GM12878 (cell line): ENCODE data around the gene PGRMC2. TPM values are rescaled to one million over a fixed set of nuclear protein-coding genes. Genes with fewer than 3 reads are reported as not detected.

Experiments used
- ATAC-seq: fragments of 200-7000 bp; cut with Tn5 transposase; 3 replicates; pipeline ENCODE4 v1.9.1; 2020; ENCODE audit warnings: mild to moderate bottlenecking, moderate library complexity
- BruUV-seq: library from RNA; stranded (reverse); fragments of 400-500 nt; replicated peaks from 2 replicates; lab custom pipeline; 2021; lab: Mats Ljungman, UMichigan
- CTCF ChIA-PET: fragments of 300-600 bp; sonication (Branson Sonifier 250); formaldehyde crosslinking; extraction: SDS; loops from one replicate; lab custom pipeline; 2021; ENCODE audit warnings: inconsistent platforms; lab: Yijun Ruan, JAX
- POLR2A ChIA-PET: fragments of 350-600 bp; formaldehyde crosslinking; extraction: SDS; loops from one replicate; lab custom pipeline; 2021; ENCODE audit warnings: inconsistent platforms; lab: Charles Lee
- RAD21 ChIA-PET: fragments of 300-600 bp; sonication (Branson Sonifier 250); formaldehyde crosslinking; loops from one replicate; lab custom pipeline; 2023; ENCODE audit warnings: antibody characterized with exemption; ENCODE audit not compliant: unreplicated experiment; lab: Charles Lee
- SMC1A ChIA-PET: fragments of 300-600 bp; sonication (Branson Sonifier 250); formaldehyde crosslinking; loops from one replicate; lab custom pipeline; 2023; ENCODE audit not compliant: unreplicated experiment, uncharacterized antibody; lab: Charles Lee
- DNase-seq: peaks from one replicate; pipeline ENCODE4 v3.0.0-alpha.2; 2011; ENCODE audit warnings: low read depth, low spot score
- FAIRE-seq: peaks from 3 replicates; lab custom pipeline; 2011; peaks lifted over from hg19 to GRCh38; lab: Jason Lieb, UNC
- H2AFZ ChIP-seq: 2 replicates; pipeline ENCODE4 v1.6.0; 2011; ENCODE audit warnings: low read depth, low read length, control low read depth; ENCODE audit not compliant: control insufficient read depth
- H3K27ac ChIP-seq: 2 replicates; pipeline ENCODE4 v1.5.1; 2011; ENCODE audit warnings: control low read depth; ENCODE audit not compliant: control insufficient read depth, insufficient read depth
- H3K27me3 ChIP-seq, 2 experiments: replicated peaks in 1 of 2; 2 replicates each; pipeline versions ENCODE4 v1.6.0 to v1.6.1; 2011; ENCODE audit warnings: low read length in 1 of 2; ENCODE audit not compliant: control insufficient read depth in 2 of 2, insufficient read depth in 2 of 2
- H3K36me3 ChIP-seq, 2 experiments: 2 replicates each; pipeline ENCODE4 v1.5.1; 2011; ENCODE audit warnings: low read length in 1 of 2; ENCODE audit not compliant: control insufficient read depth in 2 of 2, insufficient read depth in 2 of 2
- H3K4me1 ChIP-seq: 2 replicates; pipeline ENCODE4 v1.6.1; 2011; ENCODE audit warnings: mild to moderate bottlenecking, low read length, moderate library complexity, mixed read lengths; ENCODE audit not compliant: control insufficient read depth, insufficient read depth
- H3K4me2 ChIP-seq: 2 replicates; pipeline ENCODE4 v1.6.0; 2011; ENCODE audit warnings: control low read depth; ENCODE audit not compliant: control insufficient read depth, insufficient read depth
- H3K4me3 ChIP-seq: fragments of 200-600 bp; sonication (generic); 2 replicates; pipeline ENCODE4 v1.5.1; 2016
- H3K79me2 ChIP-seq: 2 replicates; pipeline ENCODE4 v1.6.0; 2011; ENCODE audit warnings: low read length; ENCODE audit not compliant: control insufficient read depth, insufficient read depth
- H3K9ac ChIP-seq: 2 replicates; pipeline ENCODE4 v1.8.0; 2011; ENCODE audit warnings: low read length, control low read depth, mixed read lengths; ENCODE audit not compliant: control insufficient read depth, insufficient read depth
- H3K9me3 ChIP-seq: replicated peaks from 3 replicates; pipeline ENCODE4 v1.5.1; 2011; ENCODE audit warnings: mild to moderate bottlenecking, low read length; ENCODE audit not compliant: control insufficient read depth, insufficient read depth
- H4K20me1 ChIP-seq: 2 replicates; pipeline ENCODE4 v1.6.0; 2011; ENCODE audit not compliant: control insufficient read depth, insufficient read depth
- CUX1 ChIP-seq: IDR thresholded peaks from 2 replicates; pipeline ENCODE4 v1.6.1; 2012; ENCODE audit warnings: improper control_type of control experiment, low read depth, low read length; ENCODE audit not compliant: insufficient replicate concordance
- MTA2 ChIP-seq: fragments of 450-650 bp; IDR thresholded peaks from 2 replicates; pipeline ENCODE4 v1.6.1; 2016; ENCODE audit warnings: low read depth, mild to moderate bottlenecking, moderate library complexity
- MYC ChIP-seq: IDR thresholded peaks from 2 replicates; pipeline ENCODE4 v1.6.1; 2011; ENCODE audit warnings: mild to moderate bottlenecking, low read length, moderate library complexity, inconsistent platforms; ENCODE audit not compliant: insufficient read depth, insufficient replicate concordance, insufficient read length, severe bottlenecking
- NR2C2 ChIP-seq: IDR thresholded peaks from 2 replicates; pipeline ENCODE4 v1.6.1; 2011; ENCODE audit warnings: borderline replicate concordance, low read depth; ENCODE audit not compliant: control insufficient read depth, insufficient read length
- RAD21 ChIP-seq: IDR thresholded peaks from 2 replicates; pipeline ENCODE4 v1.6.1; 2011; ENCODE audit warnings: mild to moderate bottlenecking, low read depth, low read length, moderate library complexity; ENCODE audit not compliant: insufficient read depth
- SMC3 ChIP-seq: IDR thresholded peaks from 2 replicates; pipeline ENCODE4 v1.6.1; 2011; ENCODE audit warnings: low read length, improper control_type of control experiment, borderline replicate concordance
- SRF ChIP-seq, 2 experiments: IDR thresholded peaks; 2 replicates each; pipeline ENCODE4 v1.6.1; 2011; ENCODE audit warnings: low read depth in 2 of 2, low read length in 2 of 2, mild to moderate bottlenecking in 1 of 2, moderate library complexity in 1 of 2
- ZBTB33 ChIP-seq: fragments of 450-650 bp; IDR thresholded peaks from 2 replicates; pipeline ENCODE4 v1.6.1; 2017; ENCODE audit warnings: mild to moderate bottlenecking
- ZSCAN29 ChIP-seq: fragments of 450-650 bp; IDR thresholded peaks from 2 replicates; pipeline ENCODE4 v1.6.1; 2017; ENCODE audit warnings: mild to moderate bottlenecking, moderate library complexity
- WGBS: methylation state at CpG from one replicate; pipeline ENCODE4 v1.1.6; 2016; ENCODE audit warnings: low lambda C conversion rate; ENCODE audit not compliant: insufficient replicate concordance, insufficient coverage; ENCODE audit errors: missing lambda C conversion rate; 5-methylcytosine and 5-hydroxymethylcytosine counted together
- in situ Hi-C: fragments of 300-500 bp; cut with MboI; formaldehyde crosslinking; loops from 9 replicates; pipeline ENCODE4 v1.14.3; 2018; ENCODE audit warnings: mixed read lengths
- intact Hi-C: fragments of 100-400 bp; cut with micrococcal nuclease; formaldehyde crosslinking; loops from one replicate; pipeline ENCODE4 v1.14.2; 2022; ENCODE audit not compliant: unreplicated experiment
- polyA plus RNA-seq, 11 experiments: library from polyadenylated mRNA; depleted of rRNA in 4 of 11; unstranded in 6 of 11; stranded (reverse) in 5 of 11; fragments of >200 nt; fragmentation: Nextera tagmentation in 4 of 11; fragmentation: Illumina TruSeq in 1 of 11; extraction: Ambion mirVana in 4 of 11; extraction: Trizol in 1 of 11; gene quantifications; 1 replicate in 1 of 11; 2 replicates in 10 of 11; pipeline versions ENCODE4 v1.2.1 to v1.2.3, GENCODE V29; 2011 to 2016; ENCODE audit warnings: inconsistent platforms in 2 of 11, missing spikeins in 2 of 11, low read depth in 1 of 11
- total RNA-seq, 4 experiments: library from RNA; depleted of rRNA in 3 of 4; stranded (reverse); fragments of >200 nt in 3 of 4; fragmentation: Illumina TruSeq in 1 of 4; extraction: Trizol in 1 of 4; gene quantifications; 2 replicates each; pipeline versions ENCODE4 v1.2.1 to v1.2.3, GENCODE V29; 2013 to 2021
- TF ChIP-seq, protein P1 (sequence below), 3 experiments: IDR thresholded peaks in 2 of 3; conservative IDR thresholded peaks in 1 of 3; 2 replicates each; pipeline ENCODE4 v1.5.1; 2011; ENCODE audit warnings: low read depth in 3 of 3, low read length in 3 of 3, mild to moderate bottlenecking in 3 of 3, control low read depth in 2 of 3, moderate library complexity in 2 of 3, inconsistent platforms in 1 of 3, mixed read lengths in 1 of 3; ENCODE audit not compliant: control insufficient read depth in 2 of 3, insufficient read depth in 1 of 3; ENCODE audit errors: extremely low read depth in 1 of 3

The PGRMC2 gene
- total and polyA plus RNA-seq, 10 of the 15 experiments (the other 5 are each of a cell fraction or from before 2014, with no cell fraction given), result 6.3 to 38.4 (median 12.0) TPM

GRCh38 chr4:128221586-128221985 is 66.0 kb downstream of the PGRMC2 start (continued):
- TF ChIP-seq CUX1, result no peak

DNA sequence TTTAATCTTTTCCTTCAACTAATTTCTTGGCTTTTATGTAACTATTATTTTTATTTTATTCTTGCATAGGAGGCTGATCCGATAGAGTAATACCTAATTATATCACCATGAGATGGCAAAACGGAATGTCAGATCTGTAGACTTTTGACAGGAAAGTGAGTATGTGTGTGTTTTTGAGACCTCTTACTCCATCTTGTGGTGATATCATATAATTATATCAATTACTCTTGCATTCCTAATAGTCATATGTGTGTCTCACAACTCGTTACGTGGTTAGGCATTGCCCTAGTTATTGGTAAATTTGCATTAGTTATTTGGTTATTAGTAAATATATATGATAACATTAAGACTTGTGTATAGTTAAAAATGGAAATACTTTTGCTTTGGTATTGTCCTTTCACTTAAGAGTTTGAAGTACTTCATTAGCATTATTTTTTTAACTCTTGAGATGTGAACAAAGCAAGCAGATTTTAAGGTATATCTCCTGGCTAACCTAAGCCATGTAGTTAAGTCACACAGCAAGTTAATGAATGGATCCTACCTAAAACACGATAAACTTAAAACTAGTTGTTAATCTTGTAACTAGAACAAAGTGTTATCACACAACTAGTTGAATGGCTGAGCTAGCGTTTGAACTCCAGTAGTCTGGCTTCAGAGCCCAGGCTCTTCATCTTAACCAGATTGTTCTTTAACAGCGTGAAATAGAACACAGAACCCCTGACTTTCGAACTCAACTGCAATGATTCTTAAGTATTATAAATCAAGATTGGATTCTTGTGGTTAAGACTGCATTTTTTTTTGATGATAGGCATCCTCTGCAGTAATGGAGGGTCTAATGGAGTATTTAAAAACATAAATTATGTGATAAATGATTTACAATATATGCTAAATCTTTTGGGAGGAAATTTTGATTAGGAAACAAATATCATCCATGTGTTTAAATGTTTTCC is 67.1 kb downstream of the PGRMC2 start:
- no TSS peak for BruUV-seq
- Histone ChIP-seq H3K27ac (no peak overlapping the region), H3K4me3 (no peak overlapping the region), H4K20me1 (no peaks in the 10 kb centered on the region), H3K36me3 (no peaks in the 10 kb centered on the region), H3K27me3 (no peaks in the 10 kb centered on the region), H3K9me3 (no peaks in the 10 kb centered on the region), H3K79me2 (no peaks in the 10 kb centered on the region), H3K4me2 (no peak overlapping the region), H3K9ac (no peak overlapping the region), H3K4me1 (no peaks in the 10 kb centered on the region), H2AFZ (no peak overlapping the region)
- intact Hi-C loops (no loop called here), in situ Hi-C loops (no loop called here)
- RAD21 ChIA-PET, result interaction anchor here (0.7 kb wide), 1 partner anchor 29 kb away, joined by 3 read pairs; no protein-coding TSS in a partner anchor
- FAIRE-seq (peak; percentile 84), DNase-seq (no peak), ATAC-seq (peak; percentile 72)
- POLR2A ChIA-PET, result no interaction called here
- WGBS, result 45% methylated on average over 8 of the region's 8 CpGs
- CTCF ChIA-PET, result interaction anchor here (0.6 to 1.3 kb wide), 6 partner anchors 9 to 254 kb away, joined by 3 to 10 read pairs (median 3); no protein-coding TSS in a partner anchor
- SMC1A ChIA-PET, result interaction anchor here (1.1 kb wide), 1 partner anchor 29 kb away, joined by 8 read pairs; no protein-coding TSS in a partner anchor
- TF ChIP-seq NR2C2 (no peak), RAD21 (peak; percentile 37; the same call in 1 of the 2 replicates), MYC (no peak), ZSCAN29 (no peak), ZBTB33 (no peak), SMC3 (peak; percentile 32; the same call in 1 of the 2 replicates), SRF (IDR thresholded peaks at IDR 0.05; ENCODE audit: low read depth in 2 of 2, low read length in 2 of 2) (no peak), MTA2 (no peak)
- TF ChIP-seq, protein P1, sequence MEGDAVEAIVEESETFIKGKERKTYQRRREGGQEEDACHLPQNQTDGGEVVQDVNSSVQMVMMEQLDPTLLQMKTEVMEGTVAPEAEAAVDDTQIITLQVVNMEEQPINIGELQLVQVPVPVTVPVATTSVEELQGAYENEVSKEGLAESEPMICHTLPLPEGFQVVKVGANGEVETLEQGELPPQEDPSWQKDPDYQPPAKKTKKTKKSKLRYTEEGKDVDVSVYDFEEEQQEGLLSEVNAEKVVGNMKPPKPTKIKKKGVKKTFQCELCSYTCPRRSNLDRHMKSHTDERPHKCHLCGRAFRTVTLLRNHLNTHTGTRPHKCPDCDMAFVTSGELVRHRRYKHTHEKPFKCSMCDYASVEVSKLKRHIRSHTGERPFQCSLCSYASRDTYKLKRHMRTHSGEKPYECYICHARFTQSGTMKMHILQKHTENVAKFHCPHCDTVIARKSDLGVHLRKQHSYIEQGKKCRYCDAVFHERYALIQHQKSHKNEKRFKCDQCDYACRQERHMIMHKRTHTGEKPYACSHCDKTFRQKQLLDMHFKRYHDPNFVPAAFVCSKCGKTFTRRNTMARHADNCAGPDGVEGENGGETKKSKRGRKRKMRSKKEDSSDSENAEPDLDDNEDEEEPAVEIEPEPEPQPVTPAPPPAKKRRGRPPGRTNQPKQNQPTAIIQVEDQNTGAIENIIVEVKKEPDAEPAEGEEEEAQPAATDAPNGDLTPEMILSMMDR (IDR thresholded peaks at IDR 0.05 in 2 of 3, conservative IDR thresholded peaks at IDR 0.05 in 1 of 3; ENCODE audit: control insufficient read depth in 2 of 3, extremely low read depth in 1 of 3, insufficient read depth in 1 of 3, low read depth in 3 of 3, low read length in 3 of 3), result peak in 2 of 3 experiments; percentile 10 to 43; a peak in 2 of 6 replicates
